ENCODE results near the gene TMEM221.

The TMEM221 gene

DNA sequence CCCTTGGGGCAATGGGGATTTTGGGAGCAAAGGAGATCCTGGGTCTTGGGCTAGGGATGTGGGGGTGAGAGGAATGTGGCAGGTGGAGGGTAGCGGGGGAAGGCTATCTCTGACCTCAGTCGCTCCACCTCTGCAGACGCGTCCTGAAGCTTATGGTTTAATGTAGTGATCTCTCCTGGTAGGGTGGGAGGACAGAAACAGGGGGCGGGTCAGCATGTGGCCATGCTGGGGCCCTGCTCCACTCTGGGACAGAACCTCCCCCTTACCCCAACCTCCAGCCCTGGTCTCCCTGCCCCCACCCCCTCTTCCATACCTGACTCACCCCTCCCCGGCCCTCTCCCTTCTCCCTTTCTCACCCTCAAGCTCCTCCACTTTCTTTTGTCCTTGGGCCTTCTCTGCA is 44.5 kb downstream of the TMEM221 start:
- DNase-seq, result no peak

- peak; percentile 25 for DNase-seq
Measured at GRCh38 chr19:17402982-17403855, 45.2 kb downstream of the TMEM221 start.

DNA sequence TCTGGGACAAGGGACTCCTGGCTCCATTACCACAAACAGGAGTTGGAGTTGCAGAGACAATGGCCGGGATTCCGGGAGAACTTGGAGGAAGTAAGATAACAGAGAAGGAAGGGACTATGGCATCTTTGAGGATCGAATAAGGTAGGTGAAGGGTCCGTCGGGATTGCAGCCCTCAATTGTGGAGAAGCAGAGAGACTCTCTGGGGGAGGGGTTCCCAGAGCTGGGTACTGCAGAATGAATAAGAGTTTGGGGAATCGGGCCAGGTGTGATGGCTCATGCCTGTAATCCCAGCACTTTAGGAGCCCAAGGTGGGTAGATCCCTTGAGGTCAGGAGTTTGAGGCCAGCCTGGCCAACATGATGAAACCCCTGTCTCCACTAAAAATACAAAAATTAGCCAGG is 46.8 kb downstream of the TMEM221 start:
- no peak for DNase-seq

GRCh38 chr19:17398902-17399527 is 49.5 kb downstream of the TMEM221 start:
- no peak for DNase-seq

DNA sequence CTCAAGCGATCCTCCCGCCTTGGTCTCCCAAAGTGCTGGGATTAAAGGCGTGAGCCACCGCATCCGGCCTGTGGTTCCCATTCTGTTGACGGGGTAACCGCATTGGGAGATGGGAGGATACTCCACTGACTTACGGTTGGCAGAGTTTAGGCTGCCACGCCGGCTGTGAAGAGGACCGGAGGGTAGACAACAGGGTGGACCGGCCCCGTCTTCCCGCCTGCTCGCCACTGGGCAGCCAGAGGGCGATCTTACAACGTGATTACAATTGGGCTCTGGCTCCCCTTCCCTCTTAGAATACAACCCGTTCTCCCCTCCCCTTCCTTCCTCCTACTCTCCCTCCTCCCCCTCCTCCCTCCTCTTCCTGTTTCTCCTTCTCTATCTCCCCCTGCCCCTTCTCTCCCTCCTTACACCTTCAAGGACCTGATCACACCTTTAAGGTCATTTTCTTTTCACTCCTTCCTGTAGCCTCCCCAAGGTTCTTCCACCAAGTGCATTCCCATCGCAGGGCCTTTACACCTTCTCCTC is 53.5 kb downstream of the TMEM221 start:
- peak; percentile 54 for DNase-seq

GRCh38 chr19:17393914-17394313 is 54.6 kb downstream of the TMEM221 start, which contains the start of gene CCDC194:
Gene CCDC194, minus strand, starts transcription at chr19:17394196. Its CDS starts 38 bp downstream, at chr19:17394158.
- no peak for DNase-seq

DNA sequence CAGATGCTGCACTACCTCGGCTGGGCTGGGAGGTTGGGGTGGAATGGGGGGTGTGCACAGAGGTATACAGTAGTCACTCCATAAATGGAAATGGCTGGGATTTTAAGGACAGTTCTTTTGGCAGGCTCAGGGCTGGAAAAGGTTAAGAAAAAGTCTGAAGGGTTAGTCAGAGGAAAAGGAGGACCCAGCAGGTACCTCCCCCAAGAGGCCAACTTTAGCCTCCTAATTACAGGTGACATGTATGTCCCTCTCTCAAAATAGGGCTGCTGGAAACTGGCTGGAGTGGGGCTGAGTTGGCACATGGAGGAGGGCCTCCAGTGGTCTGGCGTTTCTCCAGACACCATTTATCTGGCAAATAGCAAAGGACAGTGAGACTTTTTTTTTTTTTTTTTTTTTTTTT is 55.5 kb downstream of the TMEM221 start:
- no peak for DNase-seq

DNA sequence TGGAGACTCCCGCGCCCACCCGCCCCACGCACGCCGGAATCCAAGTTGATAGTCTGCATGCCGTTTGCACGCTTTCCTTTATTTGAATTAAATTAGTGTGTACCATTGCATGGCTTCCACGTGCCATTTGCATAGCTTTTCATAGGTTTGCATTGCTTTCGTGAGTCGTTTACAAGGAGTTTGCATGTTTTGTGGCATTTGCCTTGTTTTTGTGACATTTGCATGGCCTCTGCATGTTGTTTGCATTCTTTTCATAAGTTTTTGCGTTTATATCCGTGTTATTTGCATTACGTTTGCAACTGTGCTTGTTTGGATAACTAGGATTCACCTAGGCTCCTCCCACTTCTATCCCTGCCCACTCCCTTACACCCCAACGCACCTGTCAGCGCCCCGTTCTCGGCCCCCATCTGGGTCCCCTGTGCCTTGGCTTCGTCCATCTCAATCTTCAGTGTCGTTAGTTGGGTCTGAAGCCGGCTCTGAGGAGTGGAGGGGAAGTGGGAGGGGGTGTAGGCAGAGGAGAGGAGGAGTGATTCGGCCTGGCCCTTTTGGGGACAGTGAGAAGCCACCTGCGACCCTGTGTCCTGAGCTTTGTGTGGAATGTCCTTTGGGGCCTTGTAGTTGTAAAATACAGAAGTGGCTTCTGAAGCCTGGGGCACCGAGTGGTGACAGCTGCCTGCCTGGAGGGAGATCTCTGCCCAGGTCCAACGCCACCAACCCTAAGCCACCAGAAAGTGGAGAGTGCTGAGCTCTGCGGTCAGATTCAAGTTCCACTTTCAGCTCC is 56.9 kb downstream of the TMEM221 start:
- DNase-seq, result no peak

GRCh38 chr19:17390665-17391370 is 57.6 kb downstream of the TMEM221 start:
- DNase-seq, result peak; percentile 90

- peak; percentile 22 for DNase-seq
Measured at GRCh38 chr19:17389957-17390664, 58.4 kb downstream of the TMEM221 start.

- DNase-seq, result no peak
Measured at GRCh38 chr19:17389288-17389687, 59.2 kb downstream of the TMEM221 start.

DNA sequence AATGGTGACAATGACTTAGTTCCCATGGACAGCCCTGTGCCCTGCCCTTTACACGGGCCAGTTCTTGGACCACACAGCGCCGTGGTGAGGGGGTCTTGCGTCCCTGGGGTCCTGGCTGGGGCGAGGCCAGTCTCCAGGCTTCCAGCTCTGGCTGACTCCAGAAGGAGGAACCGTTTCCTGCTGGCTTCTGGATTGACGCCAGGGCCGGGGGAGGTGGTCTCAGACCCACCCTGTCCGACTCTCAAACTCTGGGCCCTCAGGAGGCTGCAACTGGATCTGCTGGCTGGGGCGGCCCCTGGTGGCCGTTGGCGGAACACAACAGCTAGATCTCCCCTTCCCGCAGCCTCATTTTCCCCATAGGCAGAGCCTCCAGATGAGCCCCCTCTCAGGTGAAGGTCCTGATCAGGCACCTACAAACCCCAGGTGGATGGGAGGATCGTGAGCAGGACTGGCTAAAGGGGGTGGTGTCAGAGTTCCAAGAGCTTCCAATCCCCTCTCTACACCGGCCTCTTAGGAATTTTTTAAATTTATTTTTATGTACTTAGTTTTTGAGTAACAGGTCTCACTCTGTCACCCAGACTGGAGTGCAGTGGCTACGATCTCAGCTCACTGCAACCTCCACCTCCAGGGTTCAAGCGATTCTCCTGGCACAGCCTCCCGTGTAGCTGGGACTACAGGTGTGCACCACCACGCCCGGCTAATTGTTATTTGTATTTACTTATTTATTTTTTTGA is 62.4 kb downstream of the TMEM221 start:
- DNase-seq, result peak; percentile 65
